IPS DF 4.7 (cell line): ENCODE data around the gene OTUB1.
"Not testable (repeated sequence)": the region's sequence is repeated elsewhere in the genome, so short reads cannot be mapped to it uniquely, and the experiment has no call there.

ENCODE experiments used
- DNase-seq: peaks from one replicate; pipeline ENCODE4 v3.0.0-alpha.2; 2013; ENCODE audit warnings: low spot score; ENCODE audit errors: extremely low read depth

The OTUB1 gene

GRCh38 chr11:64042301-64042700 lies 56.1 kb downstream of the OTUB1 start:
- DNase-seq, result no peak

GRCh38 chr11:64043545-64043944 lies 57.3 kb downstream of the OTUB1 start:
- DNase-seq, result no peak

- no peak for DNase-seq
Observed at GRCh38 chr11:64044730-64045393, 58.6 kb downstream of the OTUB1 start.

GRCh38 chr11:64045700-64046099 lies 59.5 kb downstream of the OTUB1 start:
- no peak for DNase-seq

GRCh38 chr11:64047373-64047772 lies 61.1 kb downstream of the OTUB1 start:
- not testable (repeated sequence) for DNase-seq
